Keratinocyte (primary cell): ENCODE data around the gene SPNS1. TPM values are rescaled to one million over a fixed set of nuclear protein-coding genes. Genes with fewer than 3 reads are reported as not detected.

ENCODE experiments used
- DNase-seq: peaks from one replicate; pipeline ENCODE4 v3.0.0-alpha.2; 2011; ENCODE audit warnings: low read depth, missing footprints, low spot score
- FAIRE-seq: peaks from 2 replicates; lab custom pipeline; 2011; peaks lifted over from hg19 to GRCh38; lab: Jason Lieb, UNC
- H2AFZ ChIP-seq: 2 replicates; pipeline ENCODE4 v1.6.0; 2012; ENCODE audit warnings: low read length, control low read depth, inconsistent platforms; ENCODE audit not compliant: control insufficient read depth
- H3K27ac ChIP-seq: 2 replicates; pipeline ENCODE4 v1.5.1; 2011; ENCODE audit warnings: low read length; ENCODE audit not compliant: control insufficient read depth, insufficient read depth
- H3K27me3 ChIP-seq: 3 replicates; pipeline ENCODE4 v1.6.0; 2011; ENCODE audit warnings: low read length; ENCODE audit not compliant: control insufficient read depth, insufficient read depth; ENCODE audit errors: extremely low read depth
- H3K36me3 ChIP-seq, 2 experiments: 2 replicates in 1 of 2; 3 replicates in 1 of 2; pipeline ENCODE4 v1.5.1; 2011; ENCODE audit warnings: low read length in 2 of 2, mild to moderate bottlenecking in 1 of 2; ENCODE audit not compliant: control insufficient read depth in 2 of 2, insufficient read depth in 2 of 2; ENCODE audit errors: extremely low read depth in 1 of 2
- H3K4me1 ChIP-seq: 3 replicates; pipeline ENCODE4 v1.5.1; 2011; ENCODE audit warnings: low read length; ENCODE audit not compliant: control insufficient read depth, insufficient read depth; ENCODE audit errors: extremely low read depth
- H3K4me2 ChIP-seq: 3 replicates; pipeline ENCODE4 v1.6.0; 2011; ENCODE audit warnings: low read depth, low read length; ENCODE audit not compliant: control insufficient read depth, insufficient read depth; ENCODE audit errors: extremely low read depth
- H3K4me3 ChIP-seq, 3 experiments: fragments of 200-600 bp in 1 of 3; sonication (generic) in 1 of 3; 2 replicates in 2 of 3; 3 replicates in 1 of 3; pipeline ENCODE4 v1.5.1; 2011 to 2016; ENCODE audit warnings: low read length in 3 of 3, mild to moderate bottlenecking in 3 of 3, control low read depth in 2 of 3, inconsistent platforms in 1 of 3, low read depth in 1 of 3, mixed read lengths in 1 of 3, mixed run types in 1 of 3, moderate library complexity in 1 of 3; ENCODE audit not compliant: control insufficient read depth in 2 of 3, insufficient read depth in 2 of 3; ENCODE audit errors: extremely low read depth in 1 of 3
- H3K79me2 ChIP-seq: 2 replicates; pipeline ENCODE4 v1.6.0; 2012; ENCODE audit warnings: low read length; ENCODE audit not compliant: control insufficient read depth, insufficient read depth
- H3K9ac ChIP-seq: 3 replicates; pipeline ENCODE4 v1.6.0; 2011; ENCODE audit warnings: low read length; ENCODE audit not compliant: control insufficient read depth, insufficient read depth; ENCODE audit errors: extremely low read depth
- H3K9me1 ChIP-seq: 3 replicates; pipeline ENCODE4 v1.6.0; 2011; ENCODE audit warnings: low read length; ENCODE audit not compliant: control insufficient read depth, insufficient read depth; ENCODE audit errors: extremely low read depth
- H3K9me3 ChIP-seq: 2 replicates; pipeline ENCODE4 v1.5.1; 2012; ENCODE audit warnings: low read depth, low read length; ENCODE audit not compliant: control insufficient read depth
- H4K20me1 ChIP-seq: 3 replicates; pipeline ENCODE4 v1.6.0; 2011; ENCODE audit warnings: low read length; ENCODE audit not compliant: control insufficient read depth, insufficient read depth; ENCODE audit errors: extremely low read depth
- EZH2 ChIP-seq: IDR thresholded peaks from one replicate; pipeline ENCODE4 v1.6.1; 2012; ENCODE audit warnings: inconsistent platforms, mild to moderate bottlenecking, low read length, moderate library complexity
- dilution Hi-C: fragments of 300-500 bp; cut with MboI; formaldehyde crosslinking; loops from one replicate; pipeline ENCODE4 v1.7.0; 2020; ENCODE audit warnings: low sequenced_read_pairs; ENCODE audit not compliant: extremely low pct_ligation_motif_present
- polyA plus RNA-seq, 5 experiments: library from polyadenylated mRNA; depleted of rRNA in 3 of 5; stranded (reverse) in 3 of 5; stranded (forward) in 1 of 5; unstranded in 1 of 5; fragments of >200 nt; gene quantifications; 1 replicate in 1 of 5; 2 replicates in 3 of 5; 3 replicates in 1 of 5; pipeline versions ENCODE4 v1.2.1 to v1.2.3, GENCODE V29; 2011 to 2012; ENCODE audit warnings: missing spikeins in 2 of 5, low read depth in 1 of 5, low replicate concordance in 1 of 5
- TF ChIP-seq, protein P1 (sequence below), 3 experiments: IDR thresholded peaks in 1 of 3; conservative IDR thresholded peaks in 1 of 3; optimal IDR thresholded peaks in 1 of 3; 2 replicates in 2 of 3; 3 replicates in 1 of 3; pipeline versions ENCODE3 to v1.5.1; 2011; ENCODE audit warnings: low read length in 3 of 3, mild to moderate bottlenecking in 3 of 3, moderate library complexity in 2 of 3, control low read depth in 1 of 3, inconsistent platforms in 1 of 3; ENCODE audit not compliant: insufficient read depth in 2 of 3; ENCODE audit errors: extremely low read depth in 1 of 3

SPNS1 gene
- polyA plus RNA-seq, 1 donor (not counting 4 experiments of a cell fraction or from before 2014, with no cell fraction given) = 16.3 TPM

DNA sequence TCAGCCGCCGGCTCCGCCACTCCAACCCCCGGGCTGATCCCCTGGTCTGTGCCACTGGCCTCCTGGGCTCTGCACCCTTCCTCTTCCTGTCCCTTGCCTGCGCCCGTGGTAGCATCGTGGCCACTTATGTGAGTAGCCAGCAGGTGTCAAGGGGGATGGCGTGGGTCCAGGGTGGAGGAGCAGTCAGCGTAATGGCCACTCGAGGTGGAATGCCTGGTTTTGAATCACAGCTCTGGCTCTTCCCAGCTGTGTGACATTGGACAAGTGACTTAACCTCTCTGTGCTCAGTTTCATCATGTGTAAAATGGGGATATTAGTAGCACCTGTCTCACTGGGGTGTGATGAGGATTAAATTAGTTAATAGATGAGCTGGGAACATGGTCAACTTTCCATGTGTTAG lies 7.8 kb downstream of the SPNS1 start:
- dilution Hi-C loops = no loop called here
- H3K36me3 ChIP-seq = peaks cover 27 to 29% of the 10 kb centered on the region in 2 experiments
- no peak overlapping the region for H2AFZ ChIP-seq
- no peak overlapping the region for H3K4me2 ChIP-seq
- H3K27me3 ChIP-seq = no peaks in the 10 kb centered on the region
- no peak overlapping the region for H3K27ac ChIP-seq
- no peaks in the 10 kb centered on the region for H3K9me1 ChIP-seq
- H3K4me1 ChIP-seq = no peaks in the 10 kb centered on the region
- no peak for FAIRE-seq
- no peak overlapping the region for H3K4me3 ChIP-seq
- DNase-seq = no peak
- no peaks in the 10 kb centered on the region for H4K20me1 ChIP-seq
- no peak for TF ChIP-seq EZH2
- TF ChIP-seq, protein P1, sequence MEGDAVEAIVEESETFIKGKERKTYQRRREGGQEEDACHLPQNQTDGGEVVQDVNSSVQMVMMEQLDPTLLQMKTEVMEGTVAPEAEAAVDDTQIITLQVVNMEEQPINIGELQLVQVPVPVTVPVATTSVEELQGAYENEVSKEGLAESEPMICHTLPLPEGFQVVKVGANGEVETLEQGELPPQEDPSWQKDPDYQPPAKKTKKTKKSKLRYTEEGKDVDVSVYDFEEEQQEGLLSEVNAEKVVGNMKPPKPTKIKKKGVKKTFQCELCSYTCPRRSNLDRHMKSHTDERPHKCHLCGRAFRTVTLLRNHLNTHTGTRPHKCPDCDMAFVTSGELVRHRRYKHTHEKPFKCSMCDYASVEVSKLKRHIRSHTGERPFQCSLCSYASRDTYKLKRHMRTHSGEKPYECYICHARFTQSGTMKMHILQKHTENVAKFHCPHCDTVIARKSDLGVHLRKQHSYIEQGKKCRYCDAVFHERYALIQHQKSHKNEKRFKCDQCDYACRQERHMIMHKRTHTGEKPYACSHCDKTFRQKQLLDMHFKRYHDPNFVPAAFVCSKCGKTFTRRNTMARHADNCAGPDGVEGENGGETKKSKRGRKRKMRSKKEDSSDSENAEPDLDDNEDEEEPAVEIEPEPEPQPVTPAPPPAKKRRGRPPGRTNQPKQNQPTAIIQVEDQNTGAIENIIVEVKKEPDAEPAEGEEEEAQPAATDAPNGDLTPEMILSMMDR (optimal IDR thresholded peaks at IDR 0.05 in 1 of 3, IDR thresholded peaks at IDR 0.05 in 1 of 3, conservative IDR thresholded peaks at IDR 0.05 in 1 of 3; ENCODE audit: extremely low read depth in 1 of 3, insufficient read depth in 2 of 3, low read length in 3 of 3) = no peak
- H3K9me3 ChIP-seq = peaks cover 1% of the 10 kb centered on the region
- peaks cover 5% of the 10 kb centered on the region for H3K79me2 ChIP-seq
- H3K9ac ChIP-seq = no peak overlapping the region

DNA sequence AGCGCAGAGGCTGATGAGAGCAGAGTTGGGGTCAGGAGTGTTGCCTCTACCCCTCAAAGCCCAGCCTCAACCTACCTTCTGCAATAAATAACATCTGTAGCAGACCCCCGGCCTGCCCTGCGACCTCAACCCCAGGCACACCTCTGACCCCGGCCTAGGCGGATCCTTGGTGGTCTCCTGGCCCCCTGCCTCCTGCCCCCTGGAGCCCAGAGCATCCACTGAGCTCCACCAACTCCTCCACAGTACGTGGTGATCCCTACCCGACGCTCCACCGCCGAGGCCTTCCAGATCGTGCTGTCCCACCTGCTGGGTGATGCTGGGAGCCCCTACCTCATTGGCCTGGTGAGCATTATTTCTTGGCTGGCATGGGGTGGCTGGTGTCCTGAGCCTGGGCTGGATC lies 8.4 kb downstream of the SPNS1 start:
- Histone ChIP-seq H3K4me3 (no peak overlapping the region), H4K20me1 (no peaks in the 10 kb centered on the region), H3K79me2 (peaks cover 1% of the 10 kb centered on the region), H3K9me3 (peaks cover 1% of the 10 kb centered on the region), H3K9me1 (no peaks in the 10 kb centered on the region), H3K27ac (no peak overlapping the region), H3K4me2 (no peak overlapping the region), H3K9ac (no peak overlapping the region), H3K4me1 (no peaks in the 10 kb centered on the region), H3K27me3 (no peaks in the 10 kb centered on the region), H3K36me3 (peaks cover 22 to 31% of the 10 kb centered on the region in 2 experiments), H2AFZ (no peak overlapping the region)
- TF ChIP-seq, protein P1 (optimal IDR thresholded peaks at IDR 0.05 in 1 of 3, IDR thresholded peaks at IDR 0.05 in 1 of 3, conservative IDR thresholded peaks at IDR 0.05 in 1 of 3; ENCODE audit: extremely low read depth in 1 of 3, insufficient read depth in 2 of 3, low read length in 3 of 3) = no peak
- no peak for TF ChIP-seq EZH2
- dilution Hi-C loops = no loop called here
- DNase-seq (no peak), FAIRE-seq (no peak)
